Sigmoid colon (tissue), 4 donors: ENCODE data around the gene SOWAHD.

ENCODE experiments used
- EP300 ChIP-seq, 4 donors: sonication (generic); formaldehyde crosslinking; IDR thresholded peaks; one replicate each; pipeline ENCODE4 v1.6.1; 2017; ENCODE audit warnings: antibody characterized with exemption in 4 of 4
- TF ChIP-seq, protein P1 (sequence below), 4 experiments: fragments of 450-650 bp in 3 of 4; fragments of 200-600 bp in 1 of 4; IDR thresholded peaks; one replicate each; pipeline ENCODE4 v1.5.1; 2016 to 2019; ENCODE audit warnings: antibody characterized with exemption in 4 of 4, mild to moderate bottlenecking in 3 of 4, moderate library complexity in 2 of 4

DNA sequence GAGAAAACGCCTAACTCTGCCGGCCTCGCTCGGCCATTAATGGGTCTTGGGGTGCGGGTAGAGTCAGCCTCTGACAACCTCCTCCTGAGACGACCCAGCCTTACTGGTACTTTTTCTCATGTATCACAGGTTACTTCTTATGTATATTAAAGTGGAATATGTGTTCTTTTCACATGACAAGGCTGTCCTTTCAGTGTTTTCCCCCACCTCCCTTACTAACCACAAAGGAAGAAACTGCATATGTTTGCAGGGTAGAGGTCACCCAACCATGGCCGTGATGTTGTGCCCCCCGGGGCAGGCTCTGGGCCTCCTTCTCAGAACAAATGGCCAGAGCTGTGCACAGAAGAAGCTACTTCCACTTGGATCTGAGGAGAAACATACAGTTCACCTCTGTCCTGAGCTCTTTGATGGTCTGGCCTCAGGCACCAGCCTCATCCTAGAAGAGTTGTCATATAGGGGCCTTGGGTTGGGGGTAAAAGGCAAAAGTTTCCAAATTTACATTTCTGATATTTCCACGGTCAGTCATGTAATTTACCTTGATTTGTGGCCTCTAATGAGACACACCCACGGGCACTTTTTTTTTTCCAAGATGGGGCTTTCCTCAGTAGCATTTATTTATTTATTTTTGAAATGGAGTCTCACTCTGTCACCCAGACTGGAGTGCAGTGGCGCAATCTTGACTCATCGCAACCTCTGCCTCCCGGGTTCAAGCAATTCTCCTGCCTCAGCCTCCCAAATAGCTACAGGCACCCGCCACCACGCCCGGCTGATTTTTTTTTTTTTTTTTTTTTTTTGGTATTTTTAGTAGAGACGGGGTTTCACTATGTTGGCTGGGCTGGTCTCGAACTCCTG, 1.9 kb downstream of the SOWAHD start:
- TF ChIP-seq, protein P1, sequence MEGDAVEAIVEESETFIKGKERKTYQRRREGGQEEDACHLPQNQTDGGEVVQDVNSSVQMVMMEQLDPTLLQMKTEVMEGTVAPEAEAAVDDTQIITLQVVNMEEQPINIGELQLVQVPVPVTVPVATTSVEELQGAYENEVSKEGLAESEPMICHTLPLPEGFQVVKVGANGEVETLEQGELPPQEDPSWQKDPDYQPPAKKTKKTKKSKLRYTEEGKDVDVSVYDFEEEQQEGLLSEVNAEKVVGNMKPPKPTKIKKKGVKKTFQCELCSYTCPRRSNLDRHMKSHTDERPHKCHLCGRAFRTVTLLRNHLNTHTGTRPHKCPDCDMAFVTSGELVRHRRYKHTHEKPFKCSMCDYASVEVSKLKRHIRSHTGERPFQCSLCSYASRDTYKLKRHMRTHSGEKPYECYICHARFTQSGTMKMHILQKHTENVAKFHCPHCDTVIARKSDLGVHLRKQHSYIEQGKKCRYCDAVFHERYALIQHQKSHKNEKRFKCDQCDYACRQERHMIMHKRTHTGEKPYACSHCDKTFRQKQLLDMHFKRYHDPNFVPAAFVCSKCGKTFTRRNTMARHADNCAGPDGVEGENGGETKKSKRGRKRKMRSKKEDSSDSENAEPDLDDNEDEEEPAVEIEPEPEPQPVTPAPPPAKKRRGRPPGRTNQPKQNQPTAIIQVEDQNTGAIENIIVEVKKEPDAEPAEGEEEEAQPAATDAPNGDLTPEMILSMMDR (IDR thresholded peaks at IDR 0.05), result no peak
- TF ChIP-seq EP300 (IDR thresholded peaks at IDR 0.05), result no peak
